HG02884 (cell line): ENCODE results near the gene PHLDB3.
"Not testable (repeated sequence)": the region's sequence is repeated elsewhere in the genome, so short reads cannot be mapped to it uniquely, and the experiment has no call there.

Experiments used
- ATAC-seq: cut with Tn5 transposase; IDR thresholded peaks from one replicate; pipeline ENCODE4 v1.9.1; 2021; ENCODE audit warnings: mild to moderate bottlenecking, moderate library complexity; ENCODE audit not compliant: unreplicated experiment

The PHLDB3 gene

GRCh38 chr19:43504426-43505185 is at the start of gene PHLDB3:
PHLDB3 (minus strand) TSS chr19:43504746; CDS start chr19:43504118, 628 bp downstream.
- ATAC-seq = peak; percentile 24

- no peak for ATAC-seq
Measured at GRCh38 chr19:43553656-43554055, 49.1 kb upstream of the PHLDB3 start.

GRCh38 chr19:43552616-43553015 is 48.1 kb upstream of the PHLDB3 start:
- ATAC-seq = no peak

- no peak for ATAC-seq
Measured at GRCh38 chr19:43552198-43552450, 47.6 kb upstream of the PHLDB3 start.

GRCh38 chr19:43551399-43552197 is 47.1 kb upstream of the PHLDB3 start:
- ATAC-seq = no peak

- ATAC-seq = no peak
Measured at GRCh38 chr19:43548706-43549105, 44.2 kb upstream of the PHLDB3 start.

GRCh38 chr19:43547926-43548325 is 43.4 kb upstream of the PHLDB3 start:
- not testable (repeated sequence) for ATAC-seq

- ATAC-seq = no peak
Measured at GRCh38 chr19:43546581-43546980, 42.0 kb upstream of the PHLDB3 start.

- ATAC-seq = no peak
Measured at GRCh38 chr19:43545981-43546380, 41.4 kb upstream of the PHLDB3 start.

- ATAC-seq = no peak
Measured at GRCh38 chr19:43545276-43545675, 40.7 kb upstream of the PHLDB3 start.

GRCh38 chr19:43544077-43544476 is 39.5 kb upstream of the PHLDB3 start:
- ATAC-seq = no peak

- no peak for ATAC-seq
Measured at GRCh38 chr19:43541920-43542650, 37.5 kb upstream of the PHLDB3 start.

GRCh38 chr19:43540381-43540780 is 35.8 kb upstream of the PHLDB3 start:
- ATAC-seq = no peak

- ATAC-seq = no peak
Measured at GRCh38 chr19:43538922-43539321, 34.4 kb upstream of the PHLDB3 start.

GRCh38 chr19:43534816-43535761 is 30.5 kb upstream of the PHLDB3 start:
- no peak for ATAC-seq

GRCh38 chr19:43534305-43534815 is 29.8 kb upstream of the PHLDB3 start:
- no peak for ATAC-seq

- peak; percentile 51 for ATAC-seq
Measured at GRCh38 chr19:43533546-43534304, 29.2 kb upstream of the PHLDB3 start.

GRCh38 chr19:43532962-43533545 is 28.5 kb upstream of the PHLDB3 start, which contains the start of gene ZNF575:
ZNF575 (plus strand) TSS chr19:43533188; CDS start chr19:43534423, 1,235 bp downstream.
- ATAC-seq = peak; percentile 48

GRCh38 chr19:43532571-43532961 is 28.0 kb upstream of the PHLDB3 start:
- ATAC-seq = no peak
